Cerebellar nuclear complex (tissue), 1 donor: ENCODE data around the gene CNPY1.

Source experiments
- DNase-seq, 2 experiments: peaks; one replicate each; lab custom pipeline; 2025; lab: John Stamatoyannopoulos, UW

Gene CNPY1

DNA sequence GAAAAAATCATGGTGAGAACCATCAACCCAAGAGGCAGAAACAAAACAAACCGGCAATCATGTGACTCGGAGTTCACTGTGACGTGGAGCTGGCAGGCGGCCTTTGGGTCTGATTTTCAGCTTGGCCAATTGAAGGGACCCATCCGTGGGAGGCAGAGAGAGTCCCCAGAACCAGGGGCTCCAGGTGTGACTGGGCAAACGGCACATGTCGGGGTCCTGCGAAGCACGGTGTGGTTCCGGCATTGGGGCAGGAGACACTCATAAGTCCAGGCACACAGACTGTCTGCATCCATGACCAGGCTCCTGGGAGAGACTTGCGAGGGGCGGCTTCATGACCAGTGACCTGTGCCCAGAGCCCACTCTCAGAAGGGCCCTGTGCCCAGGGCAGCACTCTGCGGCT is 12.6 kb upstream of the CNPY1 start:
- no peak for DNase-seq

GRCh38 chr7:155558351-155558750 is 12.0 kb upstream of the CNPY1 start:
- no peak for DNase-seq

DNA sequence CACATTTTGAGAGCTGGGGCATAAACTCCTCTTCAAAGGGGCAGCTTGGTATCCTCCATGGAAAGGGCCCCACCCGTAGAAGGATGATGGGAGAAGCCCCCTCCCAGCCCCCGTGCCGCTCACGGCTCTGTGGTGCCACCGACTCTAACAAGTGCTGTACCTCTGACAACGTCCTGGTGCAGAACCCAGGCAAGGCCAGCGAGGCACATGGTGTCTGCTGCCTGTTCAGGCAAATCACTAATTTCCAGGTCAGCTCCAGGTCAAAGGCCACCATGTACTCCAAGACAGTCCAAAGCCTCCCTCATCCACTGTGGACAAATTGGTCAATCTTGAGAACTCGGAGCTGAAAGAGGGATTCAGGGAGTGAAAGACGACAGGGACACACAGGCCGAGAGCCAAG is 11.4 kb upstream of the CNPY1 start:
- no peak for DNase-seq

DNA sequence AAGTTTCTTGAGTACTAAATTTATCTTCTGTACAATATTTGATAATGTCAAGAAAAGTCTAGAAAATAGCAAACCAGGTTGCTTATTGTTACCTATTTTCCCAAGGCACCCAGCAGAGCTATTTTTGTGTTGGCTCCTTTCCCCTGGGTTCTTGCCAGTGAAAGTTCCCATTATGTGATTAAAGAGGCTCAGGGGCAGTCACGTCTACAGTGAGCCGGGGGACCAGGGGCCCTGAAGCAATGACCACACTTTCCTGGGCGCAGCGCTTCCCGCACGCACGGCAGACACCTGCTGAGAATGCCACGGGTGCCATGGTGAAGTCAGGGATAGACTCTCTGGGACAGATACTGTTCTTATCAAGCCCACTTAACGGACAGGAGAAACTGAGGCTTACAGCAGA is 10.4 kb upstream of the CNPY1 start:
- DNase-seq = no peak

DNA sequence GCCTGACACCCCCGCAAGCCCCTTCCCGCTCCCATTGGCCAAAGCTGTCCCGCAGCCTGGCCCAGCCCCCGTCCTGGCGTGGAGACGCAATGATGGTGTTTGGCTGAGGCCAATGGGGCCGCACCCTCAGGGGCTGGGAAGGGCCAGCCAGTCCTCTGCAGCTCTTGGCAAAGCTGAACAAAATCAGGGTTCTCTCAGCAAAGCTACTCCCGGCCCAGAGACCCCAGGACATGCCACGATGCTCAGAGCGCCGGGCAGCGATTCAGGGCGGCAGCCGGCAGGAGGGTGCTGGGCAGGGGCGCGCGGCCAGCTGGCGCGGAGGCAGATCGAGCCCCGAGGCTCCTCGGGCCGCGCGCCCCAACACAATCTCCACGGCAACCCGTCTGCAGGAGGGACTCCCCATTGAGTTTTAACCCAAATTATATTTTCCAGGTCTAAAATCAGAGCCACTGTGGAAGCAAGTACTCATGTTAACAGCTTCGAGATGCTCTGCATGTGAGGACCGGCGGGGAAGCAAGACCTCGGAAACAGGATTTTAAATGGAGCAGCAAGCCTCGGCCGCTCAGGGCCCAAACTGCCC is 8.8 kb upstream of the CNPY1 start:
- peak; percentile 84 to 97 for DNase-seq

GRCh38 chr7:155553871-155554270 is 7.5 kb upstream of the CNPY1 start:
- DNase-seq = no peak

GRCh38 chr7:155551785-155552611 is 5.6 kb upstream of the CNPY1 start:
- DNase-seq = no peak

DNA sequence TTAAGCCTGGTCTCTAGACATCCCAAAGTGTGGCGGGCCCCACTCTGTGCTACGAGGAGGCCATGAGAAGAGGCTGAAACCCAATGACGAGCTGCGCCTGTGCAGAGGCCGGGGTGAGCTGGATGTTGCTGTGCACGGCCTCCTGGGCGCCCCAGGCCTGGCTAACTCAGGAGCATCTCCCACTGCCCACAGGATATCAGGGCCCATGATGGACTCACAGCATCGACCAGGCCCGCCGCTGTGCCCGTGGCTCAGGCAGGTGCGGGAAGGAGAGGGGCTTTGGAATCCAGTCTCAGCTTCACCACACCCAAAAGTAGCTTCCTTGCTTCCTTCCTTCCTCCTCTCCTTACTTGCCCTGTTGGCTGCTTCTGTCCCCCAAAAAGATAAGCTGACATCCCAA is 4.6 kb upstream of the CNPY1 start:
- DNase-seq = no peak

DNA sequence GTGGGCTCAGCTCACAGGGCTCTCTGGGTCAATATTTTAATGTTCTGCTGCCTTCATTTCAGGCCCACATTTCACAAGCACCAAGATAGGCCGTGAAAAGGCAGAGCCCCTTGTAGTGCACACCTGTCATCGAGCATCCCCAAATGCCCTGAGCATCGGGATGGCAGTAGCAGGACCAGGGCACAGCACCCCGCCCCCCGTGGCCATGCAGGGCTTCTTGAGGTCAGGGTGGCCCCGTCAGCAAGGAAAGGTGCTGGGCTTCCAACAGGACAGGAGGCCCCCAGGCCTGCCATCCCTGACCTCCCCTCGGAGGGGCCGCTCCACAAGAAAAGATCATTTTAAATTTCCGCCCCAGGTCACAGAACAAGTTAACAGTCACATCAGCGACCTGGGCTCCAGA is 2.9 kb upstream of the CNPY1 start:
- no peak for DNase-seq

GRCh38 chr7:155547161-155547791 is 917 bp upstream of the CNPY1 start:
- DNase-seq = no peak

DNA sequence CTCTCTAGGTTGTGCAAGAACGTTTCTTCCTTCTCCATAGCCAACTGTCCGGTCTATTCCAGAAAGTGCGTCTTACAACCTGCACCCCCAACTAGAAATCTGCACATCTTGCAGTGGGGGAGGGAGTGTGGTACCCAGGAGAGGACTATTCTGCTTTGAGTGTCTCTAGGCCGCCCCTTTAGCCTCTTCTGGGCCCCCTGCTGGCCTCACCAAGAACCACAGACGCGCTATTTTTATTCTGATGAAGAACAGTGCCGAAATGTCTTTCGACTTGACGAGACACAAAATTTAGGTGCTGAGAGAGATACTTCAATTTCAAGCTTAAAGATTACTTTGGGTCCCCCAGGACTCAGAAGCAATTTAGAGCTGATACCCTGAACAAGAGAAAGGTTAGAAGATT is 1.0 kb downstream of the CNPY1 start:
- DNase-seq = no peak

- no peak for DNase-seq
Observed at GRCh38 chr7:155544485-155544884, 1.9 kb downstream of the CNPY1 start.

- DNase-seq = no peak
Observed at GRCh38 chr7:155543926-155544325, 2.4 kb downstream of the CNPY1 start.

- DNase-seq = no peak
Observed at GRCh38 chr7:155543011-155543876, 3.1 kb downstream of the CNPY1 start.

GRCh38 chr7:155541986-155542675 is 4.2 kb downstream of the CNPY1 start:
- DNase-seq = no peak

DNA sequence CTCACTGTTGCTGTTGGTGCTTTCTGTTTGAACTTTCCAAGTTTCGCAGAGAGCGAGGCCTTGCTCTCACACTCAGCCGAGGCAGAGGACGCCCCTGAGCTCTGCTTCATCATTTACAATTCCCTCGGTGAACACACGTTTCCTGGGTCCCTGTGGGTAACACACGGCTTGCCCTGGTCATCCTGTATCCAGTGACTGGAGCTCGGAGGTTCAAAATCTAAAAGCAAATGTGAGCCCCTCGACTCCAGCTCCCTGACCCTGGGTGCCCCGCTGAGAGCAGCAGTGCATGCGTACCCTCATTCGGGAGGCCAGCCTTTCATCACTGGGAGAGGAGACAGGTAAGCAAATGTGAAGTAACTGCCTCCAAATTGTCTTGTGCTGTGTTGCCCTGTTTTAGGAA is 5.8 kb downstream of the CNPY1 start:
- DNase-seq = no peak

DNA sequence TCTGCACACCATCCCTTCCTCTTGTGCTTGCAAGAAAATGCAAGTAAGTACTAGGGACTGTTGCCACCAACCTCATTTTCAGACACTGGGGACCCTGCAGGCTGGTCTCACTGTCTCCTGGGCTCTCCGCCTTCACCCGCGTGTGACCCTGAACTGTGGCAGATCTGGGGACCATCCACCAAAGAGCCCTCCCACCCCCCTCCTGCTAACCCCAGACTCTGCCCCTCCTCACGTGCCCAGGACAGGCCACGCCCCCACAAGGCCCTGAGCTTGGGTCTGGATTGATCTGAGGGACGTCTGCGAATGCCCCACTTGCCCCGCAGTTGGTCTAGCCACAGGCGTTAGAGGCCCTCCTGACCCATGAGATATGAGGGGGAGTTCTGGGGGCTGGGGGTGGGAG is 8.1 kb downstream of the CNPY1 start:
- DNase-seq = no peak

- no peak for DNase-seq
Observed at GRCh38 chr7:155536451-155536850, 9.9 kb downstream of the CNPY1 start.

DNA sequence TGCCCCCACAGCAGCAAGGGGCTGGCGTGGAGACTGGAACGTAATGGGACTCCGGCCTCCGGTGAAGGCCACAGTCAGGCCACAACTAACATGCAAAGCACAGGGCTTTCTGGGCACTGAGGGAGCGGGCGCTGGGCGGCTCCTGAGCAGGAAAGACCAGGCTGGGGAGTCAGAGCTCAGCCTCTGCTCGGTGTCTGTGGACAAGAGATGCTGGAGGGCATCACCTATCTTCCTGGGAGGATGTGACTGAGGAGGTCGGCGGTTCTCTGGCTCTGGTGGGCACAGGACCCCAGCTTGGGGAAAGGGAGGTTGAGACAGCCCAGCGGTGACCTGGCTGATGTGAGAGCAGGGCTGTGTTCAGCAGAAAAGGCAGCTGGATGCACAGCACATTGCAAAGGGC is 11.7 kb downstream of the CNPY1 start:
- DNase-seq = no peak

GRCh38 chr7:155533827-155534690 is 12.3 kb downstream of the CNPY1 start:
- no peak for DNase-seq
